ENCODE results near the gene CPNE7. TPM values are rescaled to one million over a fixed set of nuclear protein-coding genes. Genes with fewer than 3 reads are reported as not detected.

The CPNE7 gene
- total RNA-seq, 1 donor from 2014 or later: 1.0 TPM

DNA sequence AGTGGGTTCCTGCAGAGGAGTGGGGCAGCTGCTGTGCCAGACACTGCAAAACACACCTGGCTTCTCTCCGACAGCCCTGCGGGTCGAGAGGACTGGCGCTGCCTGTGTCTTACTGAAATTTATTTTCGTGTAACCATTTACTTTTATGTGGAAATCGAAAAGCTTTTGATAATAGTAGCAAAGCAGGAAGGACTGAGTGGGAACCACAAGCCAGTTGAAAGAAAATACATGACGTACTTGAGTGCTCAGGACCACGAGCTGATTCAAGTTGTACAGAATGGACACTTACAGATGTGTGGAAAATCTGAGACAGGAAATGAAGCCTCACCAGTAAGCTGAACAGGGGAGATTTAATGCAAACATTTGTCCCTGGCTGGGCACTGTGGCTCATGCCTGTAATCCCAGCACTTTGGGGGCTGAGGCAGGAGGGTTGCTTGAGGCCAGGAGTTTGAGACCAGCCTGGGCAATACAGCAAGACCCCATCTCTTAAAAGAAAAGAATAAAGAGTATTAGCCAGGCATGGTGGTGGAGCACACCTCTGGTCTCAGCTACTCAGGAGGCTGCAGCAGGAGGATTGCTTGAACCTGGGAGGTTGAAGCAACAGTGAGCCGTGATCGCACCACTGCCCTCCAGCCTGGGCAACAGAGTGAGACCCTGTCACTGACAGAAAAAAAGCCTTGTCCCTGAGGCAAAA, 26.4 kb upstream of the CPNE7 start:
- no peak for ATAC-seq

DNA sequence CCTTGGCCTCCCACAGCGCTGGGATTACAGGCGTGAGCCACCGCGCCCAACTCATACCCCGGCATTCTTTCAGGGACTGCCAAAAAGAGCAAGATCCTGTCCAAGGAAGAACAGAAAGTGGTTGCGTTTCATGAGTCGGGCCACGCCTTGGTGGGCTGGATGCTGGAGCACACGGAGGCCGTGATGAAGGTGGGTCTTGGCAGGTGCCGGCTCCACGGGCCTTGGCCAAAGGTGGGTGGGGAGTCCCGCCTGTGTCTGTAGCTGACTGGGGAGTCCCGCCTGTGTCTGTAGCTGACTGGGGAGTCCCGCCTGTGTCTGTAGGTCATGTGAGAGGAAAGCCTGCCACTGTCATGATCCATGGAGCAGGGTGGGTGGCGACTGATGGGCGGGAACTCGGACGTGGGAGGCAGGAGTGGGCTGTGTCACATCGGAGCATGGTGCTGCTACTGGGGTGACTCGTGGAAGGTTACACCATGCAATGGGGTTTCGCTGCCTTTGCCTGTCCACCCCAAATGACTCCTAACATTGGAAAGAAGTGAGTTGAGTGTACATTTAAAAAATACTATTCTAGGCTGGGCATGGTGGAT, 25.0 kb upstream of the CPNE7 start:
- ATAC-seq: peak; percentile 9

DNA sequence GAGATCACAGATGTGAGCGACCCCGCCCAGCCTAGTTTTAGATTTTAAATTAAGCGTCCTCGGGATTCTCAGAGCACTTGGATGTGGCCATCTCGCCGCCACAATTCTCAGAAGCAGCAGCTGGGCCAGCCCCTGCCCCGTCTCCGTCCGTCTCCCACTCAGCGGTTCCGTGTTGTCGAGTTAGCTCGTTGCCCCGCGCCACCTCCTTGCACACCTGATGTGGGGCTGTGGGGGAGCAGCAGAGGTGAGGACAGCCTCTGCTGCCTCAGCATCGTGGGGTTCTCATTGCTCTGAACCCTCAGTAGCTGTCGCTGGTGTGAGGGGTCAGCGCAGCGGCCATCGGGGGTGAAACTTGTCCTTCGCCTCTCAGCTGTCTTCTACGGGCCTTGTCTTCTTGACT, 23.2 kb upstream of the CPNE7 start:
- ATAC-seq: no peak

DNA sequence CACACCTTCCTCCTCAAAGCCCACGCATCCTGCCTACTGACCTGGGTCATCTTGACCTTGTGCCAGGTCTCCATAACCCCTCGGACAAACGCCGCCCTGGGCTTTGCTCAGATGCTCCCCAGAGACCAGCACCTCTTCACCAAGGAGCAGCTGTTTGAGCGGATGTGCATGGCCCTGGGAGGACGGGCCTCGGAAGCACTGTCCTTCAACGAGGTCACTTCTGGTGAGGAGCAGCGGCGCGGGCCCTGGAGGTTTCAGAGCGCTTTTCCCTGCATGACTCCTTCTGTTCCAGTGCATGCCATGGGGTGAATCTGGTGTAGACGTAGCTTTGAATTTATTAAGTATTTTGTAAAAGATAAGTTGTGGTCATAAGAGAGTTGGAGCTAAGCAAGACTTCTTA, 22.6 kb upstream of the CPNE7 start:
- no peak for ATAC-seq

DNA sequence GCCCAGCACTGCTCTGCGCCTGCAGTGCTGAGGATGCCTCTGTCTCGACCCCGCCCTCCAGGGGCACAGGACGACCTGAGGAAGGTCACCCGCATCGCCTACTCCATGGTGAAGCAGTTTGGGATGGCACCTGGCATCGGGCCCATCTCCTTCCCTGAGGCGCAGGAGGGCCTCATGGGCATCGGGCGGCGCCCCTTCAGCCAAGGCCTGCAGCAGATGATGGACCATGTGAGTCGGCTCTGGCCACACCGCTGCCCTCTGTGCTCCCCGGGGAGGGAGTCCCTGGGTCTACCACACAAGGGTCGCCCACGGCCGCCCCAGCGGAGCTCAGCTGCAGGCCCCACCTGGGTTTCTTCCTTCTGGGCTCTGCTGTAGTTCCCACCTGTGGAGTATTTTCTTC, 21.8 kb upstream of the CPNE7 start:
- no peak for ATAC-seq

DNA sequence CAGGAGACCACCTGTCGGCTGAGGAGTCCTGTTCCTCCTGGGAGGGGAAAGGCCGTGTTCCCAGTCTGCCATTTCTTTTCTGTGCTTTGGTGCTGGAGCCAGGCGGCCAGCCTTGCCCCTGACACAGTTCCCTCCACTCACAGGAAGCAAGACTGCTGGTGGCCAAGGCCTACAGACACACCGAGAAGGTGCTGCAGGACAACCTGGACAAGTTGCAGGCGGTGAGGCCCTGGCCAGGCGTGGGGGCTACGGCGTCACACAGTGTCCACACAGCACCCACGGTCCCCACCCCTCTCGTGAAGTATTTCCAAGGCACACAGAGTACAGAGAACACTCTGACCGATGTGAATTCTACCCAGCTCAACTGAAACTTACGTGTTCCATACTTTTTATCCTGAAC, 21.2 kb upstream of the CPNE7 start:
- ATAC-seq: no peak

DNA sequence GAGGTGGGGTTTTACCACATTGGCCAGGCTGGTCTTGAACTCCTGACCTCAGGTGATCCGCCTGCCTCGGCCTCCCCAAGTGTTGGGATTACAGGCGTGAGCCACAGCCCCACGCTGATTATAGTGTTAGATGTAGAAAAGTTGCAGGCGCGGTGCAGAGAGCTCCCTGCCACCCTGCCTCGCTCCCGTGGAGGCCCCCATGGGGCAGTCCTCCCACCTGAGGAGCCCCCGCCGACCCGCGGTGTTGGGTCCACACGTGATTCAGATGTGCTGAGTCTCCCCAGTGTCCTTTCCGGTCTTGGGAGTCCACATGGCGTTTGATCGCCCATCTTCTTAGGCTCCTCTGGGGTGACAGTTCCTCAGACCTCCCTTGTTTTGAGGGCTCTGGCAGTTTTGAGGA, 20.3 kb upstream of the CPNE7 start:
- ATAC-seq: no peak

DNA sequence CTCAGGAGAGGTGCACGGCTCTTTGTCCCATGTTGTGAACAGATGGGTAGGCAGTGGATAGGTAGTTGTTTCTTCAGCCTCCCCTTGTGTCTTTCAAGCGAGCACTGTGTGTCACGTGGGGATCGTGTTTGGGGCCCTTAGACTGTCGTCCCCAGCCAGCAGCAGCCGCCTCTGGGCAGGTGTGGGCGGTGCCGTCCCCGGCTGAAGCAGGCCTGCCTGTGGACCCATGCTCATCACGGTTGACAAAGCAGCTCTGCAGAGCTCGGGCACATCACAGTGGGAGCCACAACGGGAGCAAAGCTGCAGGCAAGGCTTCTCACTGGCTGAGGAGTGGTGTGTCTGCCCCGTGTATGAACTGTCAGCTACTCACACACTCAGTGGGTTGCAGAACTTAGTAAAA, 19.8 kb upstream of the CPNE7 start:
- ATAC-seq: no peak

DNA sequence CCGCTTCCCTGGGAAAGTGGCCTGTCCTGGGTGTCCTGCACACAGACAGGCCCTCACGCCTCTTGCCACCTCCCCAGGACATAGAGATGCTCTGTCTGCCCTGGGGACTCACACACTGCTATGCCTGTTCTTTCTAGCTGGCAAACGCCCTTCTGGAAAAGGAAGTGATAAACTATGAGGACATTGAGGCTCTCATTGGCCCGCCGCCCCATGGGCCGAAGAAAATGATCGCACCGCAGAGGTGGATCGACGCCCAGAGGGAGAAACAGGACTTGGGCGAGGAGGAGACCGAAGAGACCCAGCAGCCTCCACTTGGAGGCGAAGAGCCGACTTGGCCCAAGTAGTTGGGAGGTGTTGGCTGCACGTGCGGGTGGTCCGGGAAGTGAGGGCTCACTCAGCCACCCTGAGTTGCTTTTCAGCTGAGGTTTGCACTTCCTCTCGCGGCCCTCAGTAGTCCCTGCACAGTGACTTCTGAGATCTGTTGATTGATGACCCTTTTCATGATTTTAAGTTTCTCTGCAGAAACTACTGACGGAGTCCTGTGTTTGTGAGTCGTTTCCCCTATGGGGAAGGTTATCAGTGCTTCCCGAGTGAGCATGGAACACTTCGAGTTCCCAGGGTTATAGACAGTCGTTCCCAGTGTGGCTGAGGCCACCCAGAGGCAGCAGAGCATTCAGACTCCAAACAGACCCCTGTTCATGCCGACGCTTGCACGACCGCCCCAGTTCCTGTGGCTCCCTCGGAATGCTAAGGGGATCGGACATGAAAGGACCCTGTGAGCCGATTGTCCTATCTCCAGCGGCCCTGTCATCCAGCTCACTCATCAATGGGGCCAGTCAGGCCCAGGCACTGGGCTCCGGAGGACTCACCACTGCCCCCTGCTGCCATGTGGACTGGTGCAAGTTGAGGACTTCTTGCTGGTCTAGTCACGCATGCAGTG, 18.5 kb upstream of the CPNE7 start:
- peak; percentile 23 for ATAC-seq

DNA sequence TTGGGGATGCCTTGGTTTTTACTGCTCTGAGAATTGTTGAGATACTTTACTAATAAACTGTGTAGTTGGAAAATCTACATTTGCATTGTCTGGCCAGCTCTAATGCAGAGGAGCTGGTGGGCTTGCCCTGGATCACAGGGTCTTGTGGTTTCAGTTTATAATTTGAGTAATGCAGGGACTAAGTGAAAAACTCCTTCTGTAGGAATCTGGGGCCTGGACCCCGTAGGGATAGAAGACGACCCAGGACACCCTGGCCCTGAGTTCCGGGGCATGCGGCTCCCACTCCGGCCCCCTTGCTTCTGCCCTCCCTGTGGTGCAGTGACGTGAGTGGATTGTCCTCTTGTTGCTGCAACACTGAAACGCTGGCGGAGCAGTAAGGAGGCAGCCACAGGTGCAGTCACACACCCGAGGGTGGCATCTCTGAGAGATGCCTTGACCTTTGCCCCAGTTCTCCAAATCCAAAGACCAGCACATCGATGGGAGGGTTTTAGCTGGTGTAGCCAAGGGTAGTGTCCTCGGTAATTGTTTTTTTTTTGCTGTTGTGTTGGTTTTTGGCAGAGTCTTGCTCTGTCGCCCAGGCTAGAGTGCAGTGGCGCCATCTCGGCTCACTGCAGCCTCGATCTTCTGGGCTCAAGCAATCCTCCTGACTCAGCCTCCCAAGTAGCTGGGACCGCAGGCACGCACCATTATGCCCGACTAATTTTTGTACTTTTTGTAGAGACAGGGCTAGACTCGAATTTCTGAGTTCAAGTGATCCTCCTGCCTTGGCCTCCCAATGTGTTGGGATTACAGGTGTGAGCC, 17.7 kb upstream of the CPNE7 start:
- no peak for ATAC-seq

DNA sequence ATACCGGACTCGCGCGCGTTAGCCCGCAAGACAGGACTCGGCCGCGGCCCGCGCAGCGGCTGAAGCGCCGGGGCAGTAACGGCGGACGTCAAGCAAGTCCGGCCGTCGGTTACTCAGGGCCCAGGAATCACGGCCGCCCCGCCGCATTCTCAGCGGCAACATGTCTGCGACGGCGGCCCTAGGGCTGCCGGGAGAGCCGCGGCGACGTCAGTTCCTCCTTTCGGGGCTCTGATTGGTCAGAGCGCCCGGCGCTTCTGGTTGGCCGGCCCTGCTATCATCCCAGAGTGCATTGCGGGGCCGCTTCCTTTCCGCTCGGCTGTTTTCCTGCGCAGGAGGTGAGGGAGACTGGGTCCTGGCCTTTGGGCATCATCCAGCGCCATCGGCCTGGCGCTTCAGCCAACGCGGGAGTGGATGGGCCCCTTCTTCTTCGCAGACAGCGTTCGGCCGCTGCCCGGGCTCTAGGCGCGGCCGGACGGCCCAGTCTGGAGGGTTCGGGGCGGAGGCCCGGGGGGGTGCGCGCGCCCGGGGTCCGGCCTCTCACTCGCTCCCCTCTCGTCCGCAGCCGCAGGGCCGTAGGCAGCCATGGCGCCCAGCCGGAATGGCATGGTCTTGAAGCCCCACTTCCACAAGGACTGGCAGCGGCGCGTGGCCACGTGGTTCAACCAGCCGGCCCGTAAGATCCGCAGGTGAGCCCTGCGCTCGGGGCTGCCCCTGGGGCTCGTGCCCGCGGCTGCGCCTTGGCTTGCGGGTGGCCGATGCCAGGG, 15.0 kb upstream of the CPNE7 start, which contains the start of gene RPL13:
RPL13 (plus strand) TSS at position 305 of the 764 bp plus-strand sequence; CDS start at position 583, 278 bp downstream.
- ATAC-seq: peak; percentile 83

DNA sequence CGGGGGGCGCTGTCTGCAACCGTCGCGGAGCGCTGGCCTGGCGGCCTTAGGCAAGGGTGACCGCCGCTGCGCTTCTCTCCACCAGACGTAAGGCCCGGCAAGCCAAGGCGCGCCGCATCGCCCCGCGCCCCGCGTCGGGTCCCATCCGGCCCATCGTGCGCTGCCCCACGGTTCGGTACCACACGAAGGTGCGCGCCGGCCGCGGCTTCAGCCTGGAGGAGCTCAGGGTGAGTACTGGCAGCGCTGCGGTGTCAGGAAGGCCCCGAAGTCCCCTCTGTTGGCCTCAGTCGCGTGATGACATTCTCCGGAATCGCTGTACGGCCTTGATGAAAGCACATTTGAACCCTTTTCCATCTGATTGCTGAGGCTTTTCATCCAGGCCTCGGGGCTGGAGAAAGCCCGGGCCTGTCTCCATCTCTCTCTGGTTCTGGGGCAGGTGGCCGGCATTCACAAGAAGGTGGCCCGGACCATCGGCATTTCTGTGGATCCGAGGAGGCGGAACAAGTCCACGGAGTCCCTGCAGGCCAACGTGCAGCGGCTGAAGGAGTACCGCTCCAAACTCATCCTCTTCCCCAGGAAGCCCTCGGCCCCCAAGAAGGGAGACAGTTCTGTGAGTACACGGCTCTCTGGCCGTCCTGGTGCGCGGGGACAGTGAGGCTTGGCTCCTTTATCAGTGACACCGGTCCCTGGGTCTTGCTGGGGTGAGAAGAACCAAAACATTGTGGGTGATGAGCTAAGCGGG, 14.2 kb upstream of the CPNE7 start:
- peak; percentile 0 for ATAC-seq

DNA sequence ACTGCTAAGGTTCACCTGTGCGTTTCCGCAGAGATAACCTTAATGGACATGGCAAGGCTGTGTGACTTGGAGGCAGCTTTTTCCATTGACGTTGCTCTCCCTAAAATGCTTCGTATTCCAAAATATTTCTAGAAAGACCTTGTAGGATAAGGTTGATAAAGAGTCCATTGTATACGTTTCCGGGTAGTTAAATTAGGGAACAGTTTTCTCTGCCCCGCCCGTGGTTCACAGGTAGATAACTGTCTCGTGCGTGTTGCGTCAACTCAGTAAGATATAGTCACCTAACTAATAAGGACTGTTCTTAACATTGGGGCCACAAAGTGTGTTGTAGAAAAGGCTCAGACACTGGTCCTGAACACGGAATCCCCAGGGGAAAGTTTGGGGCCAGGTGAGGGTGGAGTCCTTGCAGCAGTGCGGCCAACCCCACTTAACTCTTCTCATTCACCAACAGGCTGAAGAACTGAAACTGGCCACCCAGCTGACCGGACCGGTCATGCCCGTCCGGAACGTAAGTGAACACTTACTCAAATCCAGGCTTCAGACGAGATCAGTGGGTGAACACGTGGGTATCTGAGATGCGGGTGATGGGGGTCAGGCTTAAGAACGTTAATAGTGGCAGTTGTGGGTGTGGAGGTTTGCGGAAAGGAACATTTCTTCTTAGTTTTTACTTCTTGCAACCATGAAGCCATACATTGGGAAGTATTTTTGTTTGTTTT, 13.5 kb upstream of the CPNE7 start:
- ATAC-seq: peak; percentile 1

DNA sequence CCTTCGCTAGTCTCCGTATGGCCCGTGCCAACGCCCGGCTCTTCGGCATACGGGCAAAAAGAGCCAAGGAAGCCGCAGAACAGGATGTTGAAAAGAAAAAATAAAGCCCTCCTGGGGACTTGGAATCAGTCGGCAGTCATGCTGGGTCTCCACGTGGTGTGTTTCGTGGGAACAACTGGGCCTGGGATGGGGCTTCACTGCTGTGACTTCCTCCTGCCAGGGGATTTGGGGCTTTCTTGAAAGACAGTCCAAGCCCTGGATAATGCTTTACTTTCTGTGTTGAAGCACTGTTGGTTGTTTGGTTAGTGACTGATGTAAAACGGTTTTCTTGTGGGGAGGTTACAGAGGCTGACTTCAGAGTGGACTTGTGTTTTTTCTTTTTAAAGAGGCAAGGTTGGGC, 12.6 kb upstream of the CPNE7 start:
- ATAC-seq: no peak

DNA sequence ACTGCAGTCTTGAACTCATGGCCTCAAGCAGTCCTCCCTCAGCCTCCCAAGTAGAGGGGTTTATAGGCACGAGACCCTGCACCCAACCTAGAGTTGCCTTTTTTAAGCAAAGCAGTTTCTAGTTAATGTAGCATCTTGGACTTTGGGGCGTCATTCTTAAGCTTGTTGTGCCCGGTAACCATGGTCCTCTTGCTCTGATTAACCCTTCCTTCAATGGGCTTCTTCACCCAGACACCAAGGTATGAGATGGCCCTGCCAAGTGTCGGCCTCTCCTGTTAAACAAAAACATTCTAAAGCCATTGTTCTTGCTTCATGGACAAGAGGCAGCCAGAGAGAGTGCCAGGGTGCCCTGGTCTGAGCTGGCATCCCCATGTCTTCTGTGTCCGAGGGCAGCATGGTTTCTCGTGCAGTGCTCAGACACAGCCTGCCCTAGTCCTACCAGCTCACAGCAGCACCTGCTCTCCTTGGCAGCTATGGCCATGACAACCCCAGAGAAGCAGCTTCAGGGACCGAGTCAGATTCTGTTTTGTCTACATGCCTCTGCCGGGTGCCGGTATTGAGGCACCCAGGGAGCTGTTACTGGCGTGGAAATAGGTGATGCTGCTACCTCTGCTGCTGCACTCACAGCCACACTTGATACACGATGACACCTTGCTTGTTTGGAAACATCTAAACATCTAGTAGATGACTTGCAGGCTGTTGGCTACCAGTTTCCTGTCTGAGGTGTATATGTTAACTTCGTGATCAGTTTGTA, 11.7 kb upstream of the CPNE7 start:
- no peak for ATAC-seq

DNA sequence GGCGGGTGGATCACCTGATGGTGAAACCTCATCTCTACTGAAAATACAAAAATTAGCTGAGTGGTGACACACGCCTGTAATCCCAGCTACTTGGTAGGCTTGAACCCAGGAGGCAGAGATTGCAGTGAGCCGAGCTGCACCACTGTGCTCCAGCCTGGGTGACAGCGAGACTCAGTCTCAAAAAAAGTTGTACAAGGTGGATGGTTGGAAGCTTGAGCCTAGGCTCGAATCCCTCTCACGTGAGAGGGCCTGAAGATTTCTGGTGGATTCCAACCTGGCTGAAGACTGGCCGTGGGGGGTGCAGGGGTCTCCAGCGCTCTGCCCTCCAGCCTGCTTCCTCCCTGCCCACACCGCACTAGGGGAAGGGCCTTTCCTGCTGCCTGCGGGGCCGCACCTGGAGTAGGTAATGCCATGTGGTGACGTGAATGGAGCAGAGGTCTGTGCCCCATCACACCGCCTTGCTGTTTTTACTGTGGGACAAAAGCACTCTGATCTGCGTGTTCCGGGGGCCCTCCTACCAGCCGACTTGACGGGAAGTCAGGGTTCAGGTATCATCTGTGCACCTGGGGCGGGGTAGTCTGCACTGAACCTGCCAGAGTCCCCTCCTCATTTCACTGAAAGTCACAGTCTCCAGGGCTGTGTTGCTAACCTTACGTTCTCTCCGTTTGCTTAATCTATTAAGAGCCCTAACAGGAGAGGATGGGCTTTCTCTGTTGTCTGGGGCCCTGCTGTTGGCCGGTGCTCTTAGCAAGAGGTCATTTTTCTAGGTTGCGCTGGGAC, 10.9 kb upstream of the CPNE7 start:
- no peak for ATAC-seq

DNA sequence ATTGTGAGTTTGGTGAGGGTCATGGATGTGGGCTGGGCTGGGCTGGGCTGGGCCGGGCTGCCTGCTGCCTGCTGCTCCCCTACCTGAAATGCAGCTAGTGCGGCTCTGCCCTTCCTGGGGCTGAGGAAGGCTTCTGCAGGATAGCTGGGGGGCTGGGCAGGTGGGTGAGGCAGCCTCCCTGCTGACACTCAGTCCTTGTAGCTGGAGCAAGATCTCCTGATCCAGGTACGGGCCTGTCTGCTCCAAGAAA, 10.4 kb upstream of the CPNE7 start:
- ATAC-seq: peak; percentile 32

DNA sequence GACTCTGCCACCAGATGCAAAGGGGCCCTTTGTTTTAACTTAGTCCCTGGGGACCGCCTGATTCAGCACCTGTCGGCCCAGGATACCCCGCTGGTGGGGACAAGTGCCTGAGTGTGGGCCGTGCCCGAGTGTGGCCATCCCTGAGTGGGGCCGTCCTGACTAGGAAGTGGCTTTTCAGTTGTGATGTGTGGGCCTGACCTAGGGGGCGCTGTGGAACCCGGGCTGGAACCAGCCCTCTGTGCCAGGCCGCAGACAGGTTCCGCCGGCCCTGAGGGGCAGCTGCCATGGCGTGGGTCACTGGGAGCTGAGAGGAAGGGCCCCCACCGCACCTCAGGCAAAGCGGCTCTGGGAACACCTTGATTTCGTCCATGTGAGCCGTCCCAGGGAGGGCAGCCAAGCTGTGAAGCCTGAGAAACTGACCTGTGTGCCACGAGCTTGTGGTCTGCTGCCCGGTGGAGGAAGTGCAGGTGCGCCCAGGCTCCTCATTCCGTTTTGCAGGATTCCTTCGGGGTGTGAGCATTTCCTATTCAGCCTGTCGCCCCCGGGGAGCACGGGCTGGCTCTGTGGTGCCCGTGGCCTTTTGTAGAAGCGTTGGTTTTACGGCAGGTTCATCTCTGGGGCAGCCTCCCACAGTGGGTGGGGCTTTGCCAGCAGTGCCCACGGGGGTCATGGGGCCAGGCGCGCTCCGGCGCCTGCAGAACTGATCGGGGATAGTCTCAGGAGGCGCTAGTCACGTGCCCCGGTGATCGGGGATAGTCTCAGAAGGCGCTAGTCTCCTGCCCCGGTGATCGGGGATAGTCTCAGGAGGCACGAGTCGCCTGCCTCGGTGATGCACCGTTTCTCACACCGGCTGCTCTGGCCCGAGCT, 9.8 kb upstream of the CPNE7 start:
- peak; percentile 35 for ATAC-seq
